ENCODE results near the gene SCEL. TPM values are rescaled to one million over a fixed set of nuclear protein-coding genes. Genes with fewer than 3 reads are reported as not detected.

Gene SCEL
- total and polyA plus RNA-seq, 2 donors (not counting 3 experiments of a cell fraction or from before 2014, with no cell fraction given): not detected

DNA sequence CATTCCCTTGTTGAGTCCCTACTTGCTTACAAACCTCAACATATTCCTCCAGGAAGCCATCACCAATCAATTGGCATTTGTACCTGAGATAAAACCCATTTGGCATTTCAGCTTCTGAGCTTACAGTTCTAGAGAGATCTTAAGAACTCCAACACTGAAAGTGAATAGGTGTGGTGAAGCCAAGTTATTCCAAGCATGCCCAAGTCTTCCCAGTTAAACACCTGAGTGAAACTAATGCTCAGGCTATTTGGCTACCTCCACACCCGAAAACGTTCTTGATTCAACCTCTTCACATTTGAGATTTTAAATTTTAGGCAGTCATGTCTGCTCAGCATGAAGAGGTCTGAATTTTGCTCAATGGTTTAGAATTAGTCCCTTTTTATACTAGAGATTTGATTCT is 2.5 kb upstream of the SCEL start:
- H2AFZ ChIP-seq (ENCODE audit: low read depth, low read length): no peak overlapping the region
- no peak overlapping the region for H3K27ac ChIP-seq (ENCODE audit: insufficient read depth, low read depth, low read length)
- CTCF ChIA-PET: interaction anchor here (0.7 to 0.8 kb wide), 2 partner anchors 9 to 44 kb away, joined by 3 read pairs; no protein-coding TSS in a partner anchor
- no TSS peak for BruUV-seq (replicated peaks)
- no peaks in the 10 kb centered on the region for H3K79me2 ChIP-seq (ENCODE audit: control insufficient read depth, insufficient read depth, low read length)
- dilution Hi-C loops (cut with MboI; ENCODE audit: extremely low pct_ligation_motif_present, low sequenced_read_pairs) (no loop called here), intact Hi-C loops (cut with micrococcal nuclease) (no loop called here)
- H3K9me3 ChIP-seq (replicated peaks; ENCODE audit: control insufficient read depth, insufficient read depth, low read length): no peaks in the 10 kb centered on the region
- DNase-seq (ENCODE audit: low read depth, low spot score) (no peak), FAIRE-seq (no peak)
- H3K9me1 ChIP-seq (replicated peaks; ENCODE audit: control insufficient read depth, extremely low read depth, insufficient read depth, low read length): no peaks in the 10 kb centered on the region
- no peak overlapping the region for H3K4me2 ChIP-seq (ENCODE audit: insufficient read depth, low read length)
- peaks cover 0 to 2% of the 10 kb centered on the region in 2 experiments for H3K27me3 ChIP-seq (ENCODE audit: control insufficient read depth in 2 of 2, insufficient read depth in 2 of 2, low read length in 2 of 2)
- H3K9ac ChIP-seq (replicated peaks; ENCODE audit: extremely low read depth, insufficient read depth, low read length): no peak overlapping the region
- H3K36me3 ChIP-seq (ENCODE audit: control insufficient read depth in 2 of 2, extremely low read depth in 1 of 2, insufficient read depth in 2 of 2, low read length in 2 of 2): no peaks in the 10 kb centered on the region
- H3K4me3 ChIP-seq (replicated peaks in 1 of 3; ENCODE audit: insufficient read depth in 1 of 3, low read depth in 1 of 3, low read length in 3 of 3): no peak overlapping the region
- TF ChIP-seq MYC (IDR thresholded peaks at IDR 0.05; ENCODE audit: low read depth, low read length): no peak
- TF ChIP-seq POLR2A (IDR thresholded peaks at IDR 0.05; ENCODE audit: low read depth, low read length): no peak
- TF ChIP-seq, protein P1, sequence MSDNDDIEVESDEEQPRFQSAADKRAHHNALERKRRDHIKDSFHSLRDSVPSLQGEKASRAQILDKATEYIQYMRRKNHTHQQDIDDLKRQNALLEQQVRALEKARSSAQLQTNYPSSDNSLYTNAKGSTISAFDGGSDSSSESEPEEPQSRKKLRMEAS (IDR thresholded peaks at IDR 0.05; ENCODE audit: insufficient read depth, insufficient read length): no peak
- no peak for TF ChIP-seq POLR2AphosphoS5 (IDR thresholded peaks at IDR 0.05; ENCODE audit: insufficient read depth, low read depth, low read length)
- no peak for TF ChIP-seq FOS (IDR thresholded peaks at IDR 0.05; ENCODE audit: borderline replicate concordance, insufficient read depth, low read length)
- no peaks in the 10 kb centered on the region for H4K20me1 ChIP-seq (replicated peaks; ENCODE audit: control insufficient read depth, extremely low read depth, insufficient read depth, low read length)
- POLR2A ChIA-PET: no interaction called here
- no peaks in the 10 kb centered on the region for H3K4me1 ChIP-seq (ENCODE audit: control insufficient read depth, extremely low read depth, insufficient read depth, low read length)

DNA sequence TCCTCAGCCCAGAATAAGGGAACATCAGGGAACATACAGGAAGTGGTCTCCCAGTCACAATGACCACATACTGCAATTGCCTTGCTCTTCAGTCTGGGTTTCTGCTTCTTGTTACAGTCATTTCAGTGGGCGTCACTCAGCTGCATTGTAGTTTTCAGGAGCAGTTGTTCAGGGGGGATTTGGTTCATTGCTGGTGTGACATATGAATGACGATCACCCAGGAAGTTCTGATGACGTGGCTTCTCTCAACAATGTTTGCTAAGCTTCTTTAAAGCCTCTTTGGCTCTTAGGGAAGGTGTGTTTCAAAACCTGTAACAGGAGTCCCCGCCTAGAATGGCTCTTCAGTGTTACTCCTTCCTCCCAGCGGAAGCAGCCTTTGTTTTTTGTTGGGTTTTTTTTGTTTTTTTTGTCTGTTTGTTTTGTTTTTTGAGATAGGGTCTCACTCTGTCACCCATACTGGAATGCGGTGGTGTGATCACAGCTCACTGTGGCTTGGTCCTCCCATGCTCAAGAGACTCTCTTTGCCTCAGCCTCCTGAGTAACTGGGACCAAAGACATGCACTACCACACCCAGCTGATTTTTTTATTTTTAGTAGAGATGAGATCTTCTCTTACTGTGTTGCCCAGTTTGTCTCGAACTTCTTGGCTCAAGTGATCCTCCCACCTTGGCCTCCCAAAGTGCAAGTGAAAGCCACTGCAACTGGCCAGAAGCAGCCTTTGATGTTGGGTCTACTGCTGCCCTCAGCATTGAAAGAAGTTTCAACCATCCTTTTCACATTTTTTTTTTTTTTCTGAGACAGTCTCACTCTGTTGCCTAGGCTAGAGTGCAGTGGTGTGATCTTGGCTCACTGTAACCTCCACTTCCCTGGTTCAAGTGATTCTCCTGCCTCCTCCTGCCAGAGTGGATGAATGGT is 1.4 kb upstream of the SCEL start:
- H2AFZ ChIP-seq (ENCODE audit: low read depth, low read length): no peak overlapping the region
- TF ChIP-seq CTCF (IDR thresholded peaks at IDR 0.05; ENCODE audit: extremely low read depth in 1 of 2, insufficient read depth in 1 of 2, low read depth in 1 of 2, low read length in 2 of 2): no peak
- no peak for TF ChIP-seq JUN (IDR thresholded peaks at IDR 0.05; ENCODE audit: borderline replicate concordance, insufficient read depth, insufficient read length, low read depth)
- TF ChIP-seq FOS (IDR thresholded peaks at IDR 0.05; ENCODE audit: borderline replicate concordance, insufficient read depth, low read length): no peak
- no peak for TF ChIP-seq POLR2A (IDR thresholded peaks at IDR 0.05; ENCODE audit: low read depth, low read length)
- no peak for TF ChIP-seq GATA2 (IDR thresholded peaks at IDR 0.05; ENCODE audit: insufficient read depth, insufficient read length, low read depth, low read length)
- TF ChIP-seq, protein P1 (IDR thresholded peaks at IDR 0.05; ENCODE audit: insufficient read depth, insufficient read length): no peak
- no peak for TF ChIP-seq EZH2 (IDR thresholded peaks at IDR 0.05; ENCODE audit: borderline replicate concordance, low read depth, low read length, severe bottlenecking)
- no peak for TF ChIP-seq MYC (IDR thresholded peaks at IDR 0.05; ENCODE audit: low read depth, low read length)
- TF ChIP-seq POLR2AphosphoS5 (IDR thresholded peaks at IDR 0.05; ENCODE audit: insufficient read depth, low read depth, low read length): no peak
- CTCF ChIA-PET: interaction anchor here (0.7 to 1.0 kb wide), 3 partner anchors 8 to 45 kb away, joined by 3 read pairs; no protein-coding TSS in a partner anchor

More for the DNA sequence above, 1.4 kb upstream of the SCEL start:
- Histone ChIP-seq H4K20me1 (replicated peaks; ENCODE audit: control insufficient read depth, extremely low read depth, insufficient read depth, low read length) (no peaks in the 10 kb centered on the region), H3K9ac (replicated peaks; ENCODE audit: extremely low read depth, insufficient read depth, low read length) (no peak overlapping the region), H3K27me3 (ENCODE audit: control insufficient read depth in 2 of 2, insufficient read depth in 2 of 2, low read length in 2 of 2) (peaks cover 0 to 2% of the 10 kb centered on the region in 2 experiments), H3K36me3 (ENCODE audit: control insufficient read depth in 2 of 2, extremely low read depth in 1 of 2, insufficient read depth in 2 of 2, low read length in 2 of 2) (no peaks in the 10 kb centered on the region), H3K79me2 (ENCODE audit: control insufficient read depth, insufficient read depth, low read length) (no peaks in the 10 kb centered on the region), H3K27ac (ENCODE audit: insufficient read depth, low read depth, low read length) (no peak overlapping the region), H3K4me3 (replicated peaks in 1 of 3; ENCODE audit: insufficient read depth in 1 of 3, low read depth in 1 of 3, low read length in 3 of 3) (no peak overlapping the region), H3K9me1 (replicated peaks; ENCODE audit: control insufficient read depth, extremely low read depth, insufficient read depth, low read length) (no peaks in the 10 kb centered on the region), H3K9me3 (replicated peaks; ENCODE audit: control insufficient read depth, insufficient read depth, low read length) (no peaks in the 10 kb centered on the region), H3K4me1 (ENCODE audit: control insufficient read depth, extremely low read depth, insufficient read depth, low read length) (no peaks in the 10 kb centered on the region), H3K4me2 (ENCODE audit: insufficient read depth, low read length) (no peak overlapping the region)
- POLR2A ChIA-PET: no interaction called here
- dilution Hi-C loops (cut with MboI; ENCODE audit: extremely low pct_ligation_motif_present, low sequenced_read_pairs): no loop called here
- no peak for DNase-seq (ENCODE audit: low read depth, low spot score)
- BruUV-seq (replicated peaks): no TSS peak
- no peak for FAIRE-seq
- intact Hi-C loops (cut with micrococcal nuclease): no loop called here

All from endothelial cell of umbilical vein (primary cell).